HG02623 (cell line): ENCODE results near the gene NUF2.
"Not testable (repeated sequence)": the region's sequence is repeated elsewhere in the genome, so short reads cannot be mapped to it uniquely, and the experiment has no call there.

Experiments
- ATAC-seq: cut with Tn5 transposase; IDR thresholded peaks from one replicate; pipeline ENCODE4 v1.9.1; 2021; ENCODE audit warnings: moderate library complexity; ENCODE audit not compliant: unreplicated experiment

Gene NUF2

DNA sequence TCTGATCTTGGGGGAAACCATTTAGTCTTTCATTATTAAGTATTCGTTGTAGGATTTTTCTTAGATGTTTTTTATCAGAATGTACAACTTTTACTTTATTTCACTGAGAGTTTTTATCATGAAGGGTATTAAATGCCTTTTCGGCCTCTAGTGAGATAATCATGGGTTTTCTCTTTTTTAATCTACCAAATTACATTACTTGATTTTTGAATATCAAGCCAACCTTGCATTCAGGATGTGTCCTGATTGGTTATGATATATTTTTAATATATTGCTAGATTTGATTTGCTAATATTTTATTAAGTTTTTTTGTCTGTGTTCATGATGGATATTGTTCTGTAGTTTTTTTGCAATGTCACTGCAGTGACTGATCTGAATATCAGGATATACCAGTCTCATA is 9.4 kb downstream of the NUF2 start:
- ATAC-seq = no peak

DNA sequence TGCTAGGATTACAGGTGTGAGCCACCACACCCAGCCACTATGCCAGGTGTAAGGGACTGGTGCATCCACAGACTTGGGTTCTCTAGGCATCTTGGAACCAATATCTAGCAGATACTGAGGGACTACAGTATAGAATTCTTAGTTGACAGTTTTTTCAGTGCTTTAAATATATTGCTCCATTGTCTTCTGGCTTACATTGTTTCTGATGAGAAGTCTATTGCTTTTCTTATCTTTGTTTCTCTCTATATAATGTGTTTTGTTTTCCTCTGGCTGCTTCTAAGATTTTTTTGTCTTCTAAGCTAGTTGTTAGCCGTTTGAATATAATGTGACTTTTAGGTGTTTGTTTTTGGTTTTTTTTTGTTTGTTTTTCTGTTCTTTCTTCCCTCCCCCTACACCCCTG is 13.5 kb downstream of the NUF2 start:
- ATAC-seq = no peak

DNA sequence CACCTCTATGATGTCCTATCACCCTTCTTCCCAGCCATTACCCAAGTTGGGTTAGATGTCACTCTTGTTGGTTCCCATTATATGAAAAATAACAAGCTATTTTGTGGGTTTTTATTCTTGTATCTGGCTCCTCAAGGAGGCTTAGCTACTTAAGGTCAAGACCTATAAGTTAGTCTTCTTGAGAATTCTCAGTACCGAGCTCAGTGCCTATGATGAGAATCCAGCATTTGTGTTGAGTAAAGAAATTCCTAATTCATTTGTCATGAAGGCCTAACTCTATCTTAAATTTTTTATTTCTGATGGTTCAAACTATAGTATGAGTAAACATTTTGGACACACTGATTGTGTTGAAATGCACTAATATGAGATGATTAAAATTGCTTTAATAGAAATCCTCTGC is 15.9 kb downstream of the NUF2 start:
- ATAC-seq = no peak

DNA sequence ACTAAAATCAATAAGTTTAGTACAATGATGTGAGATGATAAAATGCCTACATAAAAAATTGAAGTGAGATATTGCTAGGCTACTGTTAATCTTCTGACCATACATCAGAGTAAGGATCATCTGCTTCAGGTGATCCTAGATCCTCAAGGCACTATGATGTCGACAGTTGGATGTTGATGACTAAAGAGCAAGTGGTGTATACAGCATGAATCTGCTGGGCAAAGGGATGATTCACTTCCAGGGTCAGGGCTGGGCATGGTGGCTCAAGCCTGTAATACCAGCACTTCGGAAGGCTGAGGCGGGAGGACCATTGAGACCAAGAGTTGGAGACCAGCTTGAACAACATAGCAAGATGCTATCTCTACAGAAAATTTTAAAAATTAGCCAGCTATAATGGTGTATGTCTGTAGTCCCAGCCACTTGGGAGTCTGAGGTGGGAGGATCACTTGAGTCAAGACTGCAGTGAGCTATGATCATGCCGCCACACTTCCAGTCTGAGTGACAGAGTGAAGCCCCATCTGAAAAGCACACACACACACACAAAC is 24.6 kb downstream of the NUF2 start:
- ATAC-seq = no peak

DNA sequence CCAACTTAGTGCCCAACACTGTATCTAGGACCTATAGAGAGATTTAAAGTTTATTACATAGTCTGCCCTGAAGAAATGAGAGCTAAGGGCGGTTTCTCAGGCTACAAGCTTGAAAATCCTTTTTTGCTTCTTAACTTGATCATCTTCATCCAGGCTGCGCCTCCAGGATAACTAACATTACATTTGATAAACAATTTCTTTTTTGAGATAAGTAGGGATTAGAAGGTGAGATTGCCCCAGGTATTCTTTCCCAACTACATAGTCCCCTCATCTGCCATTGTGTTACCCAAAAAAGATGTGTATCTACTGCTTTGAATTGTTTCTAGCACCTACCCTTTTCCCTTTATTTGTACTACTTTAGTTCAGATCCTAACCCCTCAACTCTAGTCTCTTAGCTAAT is 25.4 kb downstream of the NUF2 start:
- no peak for ATAC-seq

DNA sequence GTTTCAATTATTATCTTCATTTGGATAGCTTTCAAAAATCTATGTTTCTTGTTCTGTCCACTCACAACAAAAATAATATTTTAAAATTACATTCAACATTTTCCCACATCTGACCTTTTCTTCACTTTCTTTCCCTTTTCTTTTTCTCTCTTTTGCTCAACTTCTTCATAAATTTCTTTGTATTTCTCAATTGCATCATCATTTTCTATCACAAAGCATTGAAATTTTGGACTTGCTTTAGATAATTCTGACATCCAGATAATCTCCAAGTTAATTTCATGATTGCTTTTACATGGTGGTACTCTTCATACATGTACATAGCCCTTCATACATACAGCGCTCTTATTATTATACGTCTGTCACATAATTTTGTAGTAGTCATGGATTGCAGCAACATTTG is 30.2 kb downstream of the NUF2 start:
- no peak for ATAC-seq

DNA sequence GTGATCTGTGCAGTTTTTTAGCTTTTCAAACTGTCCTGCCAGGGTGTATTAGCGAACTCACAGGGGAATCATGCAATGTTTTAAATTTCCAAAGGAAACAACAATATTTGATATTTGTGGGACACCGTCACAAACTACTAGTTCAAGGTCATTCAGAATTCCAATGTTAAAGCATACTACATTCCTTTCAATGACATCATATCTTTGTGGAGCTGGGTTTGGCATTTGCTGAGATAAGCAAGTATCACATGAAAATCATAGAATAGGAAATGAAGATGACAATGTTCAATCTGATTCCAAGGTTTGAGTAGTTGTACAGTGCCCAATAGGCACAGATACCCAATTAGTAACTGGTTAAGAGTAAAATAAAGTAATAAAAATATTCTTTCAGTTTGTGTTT is 35.6 kb downstream of the NUF2 start:
- no peak for ATAC-seq

DNA sequence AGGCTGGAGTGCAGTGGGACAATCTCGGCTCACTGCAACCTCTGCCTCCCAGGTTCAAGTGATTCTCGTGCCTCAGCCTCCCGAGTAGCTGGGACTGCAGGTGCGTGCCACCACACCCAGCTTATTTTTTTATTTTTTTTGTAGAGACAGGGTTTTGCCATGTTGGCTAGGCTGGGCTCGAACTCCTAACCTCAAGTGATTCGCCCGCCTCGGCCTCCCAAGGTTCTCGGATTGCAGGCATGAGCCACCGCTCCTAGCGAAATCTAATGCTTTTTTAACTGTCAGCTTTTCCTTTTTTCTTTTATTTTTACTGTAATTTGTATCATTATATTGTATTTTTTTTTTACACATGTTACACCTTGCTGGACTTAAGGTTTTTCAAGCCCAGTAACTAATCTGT is 36.4 kb downstream of the NUF2 start:
- not testable (repeated sequence) for ATAC-seq

DNA sequence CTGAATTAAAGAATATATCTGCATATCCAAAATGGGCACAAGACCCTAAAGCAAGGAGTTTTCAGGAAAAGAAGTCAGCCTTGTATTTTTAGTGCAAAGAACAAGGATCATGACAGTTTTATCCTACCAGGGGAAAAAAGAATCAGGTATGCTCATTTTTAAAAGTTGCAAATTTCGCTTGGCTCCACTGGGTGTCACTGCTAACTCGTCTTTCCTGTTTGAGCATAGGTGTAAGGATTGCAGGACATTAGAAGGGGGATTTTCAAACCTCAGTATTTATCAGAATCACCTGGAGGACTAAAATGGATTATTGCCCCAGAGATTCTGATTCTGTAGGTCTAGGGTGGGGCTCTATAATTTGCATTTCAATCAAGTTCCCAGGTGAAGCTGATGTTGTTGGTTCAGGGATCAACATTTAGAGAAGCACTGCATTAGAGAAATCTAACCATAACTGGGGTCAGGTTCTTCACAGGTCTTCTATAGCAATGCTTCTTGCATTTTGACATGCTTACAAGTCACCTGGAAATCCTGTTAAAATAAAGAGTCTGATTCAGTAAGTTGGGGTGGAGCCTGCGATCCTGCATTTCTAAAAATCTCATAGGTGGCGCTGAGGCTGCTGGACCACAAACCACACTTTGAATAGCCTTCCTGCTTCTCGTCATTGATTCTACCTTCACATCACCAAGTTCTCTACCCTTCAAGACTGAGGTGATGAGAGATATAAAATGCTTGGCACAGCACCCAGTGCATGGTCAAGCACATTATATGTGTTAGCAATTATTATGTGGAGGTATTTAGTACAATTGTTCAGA is 39.6 kb downstream of the NUF2 start:
- ATAC-seq = no peak

DNA sequence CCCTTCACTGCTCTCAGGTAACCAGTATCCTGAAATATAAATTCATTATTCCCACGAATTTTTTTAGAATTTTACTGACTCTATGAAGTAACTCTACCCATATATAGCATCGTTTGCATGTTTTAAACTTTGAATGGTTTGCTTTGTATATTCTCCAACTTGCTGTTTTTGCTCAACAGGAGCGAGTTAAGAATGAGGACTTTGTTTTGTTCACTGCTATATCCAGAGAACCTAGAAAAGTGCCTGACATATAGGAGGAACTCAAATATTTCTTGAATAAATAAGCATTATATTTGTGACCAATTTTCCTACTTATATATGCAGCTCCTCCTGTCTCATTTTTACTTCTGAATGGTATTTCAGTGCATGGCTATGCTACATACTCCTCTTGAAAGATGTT is 43.4 kb downstream of the NUF2 start:
- no peak for ATAC-seq

DNA sequence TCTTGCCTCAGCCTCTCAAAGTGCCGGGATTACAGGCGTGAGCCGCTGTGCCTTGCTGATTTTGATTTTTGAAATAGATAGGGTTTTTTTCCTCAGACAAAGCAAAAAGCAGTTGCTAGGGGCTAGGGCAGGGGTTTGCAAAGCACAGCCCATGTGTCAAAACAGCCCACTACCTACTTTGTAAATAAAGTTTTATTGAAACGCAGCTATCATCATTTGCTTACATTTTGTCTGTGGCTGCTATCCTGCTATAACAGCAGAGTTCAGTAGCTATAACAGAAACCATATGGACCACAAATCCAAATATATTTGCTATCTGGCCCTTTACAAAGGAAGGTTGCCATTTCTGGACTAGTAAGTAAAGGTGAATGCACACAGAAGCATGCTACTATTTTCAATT is 44.8 kb downstream of the NUF2 start:
- no peak for ATAC-seq

DNA sequence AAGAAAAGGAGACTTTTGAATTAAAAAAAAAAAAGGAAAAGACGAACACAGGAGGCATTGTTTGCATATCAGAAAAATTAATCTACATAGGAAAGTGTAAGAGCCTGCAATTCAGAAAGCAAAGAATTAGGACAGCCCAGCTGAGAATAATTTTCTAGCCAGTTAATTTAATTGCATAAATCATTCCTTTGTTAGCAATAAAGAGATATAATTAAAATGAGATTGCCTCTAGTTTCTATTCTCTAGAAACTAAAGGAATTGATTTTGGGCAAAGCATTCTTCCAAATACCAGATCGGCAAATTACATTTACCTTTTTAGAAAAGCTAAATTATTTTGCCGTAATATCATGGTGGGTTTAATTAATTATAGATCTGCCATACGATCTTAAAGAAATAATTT is 46.0 kb downstream of the NUF2 start:
- ATAC-seq = no peak

DNA sequence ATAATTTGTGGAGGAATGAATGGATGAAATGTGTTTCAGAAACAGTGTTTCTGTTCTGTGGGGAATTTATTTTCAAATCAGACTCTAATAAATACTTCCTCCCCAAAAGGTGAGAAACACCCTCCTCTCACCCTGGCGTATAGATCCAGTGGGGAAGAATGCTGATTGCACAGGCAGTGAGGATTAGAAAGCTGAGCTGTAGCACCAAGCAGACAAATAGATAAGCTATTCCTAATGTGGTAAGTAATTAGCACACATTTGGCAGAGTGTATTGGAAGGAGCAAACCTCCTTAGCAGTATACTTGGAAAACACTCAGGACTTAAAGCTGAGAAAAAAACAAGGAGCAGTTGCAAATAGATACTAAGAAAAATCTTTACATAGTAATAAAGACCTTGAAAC is 50.8 kb downstream of the NUF2 start:
- ATAC-seq = no peak

DNA sequence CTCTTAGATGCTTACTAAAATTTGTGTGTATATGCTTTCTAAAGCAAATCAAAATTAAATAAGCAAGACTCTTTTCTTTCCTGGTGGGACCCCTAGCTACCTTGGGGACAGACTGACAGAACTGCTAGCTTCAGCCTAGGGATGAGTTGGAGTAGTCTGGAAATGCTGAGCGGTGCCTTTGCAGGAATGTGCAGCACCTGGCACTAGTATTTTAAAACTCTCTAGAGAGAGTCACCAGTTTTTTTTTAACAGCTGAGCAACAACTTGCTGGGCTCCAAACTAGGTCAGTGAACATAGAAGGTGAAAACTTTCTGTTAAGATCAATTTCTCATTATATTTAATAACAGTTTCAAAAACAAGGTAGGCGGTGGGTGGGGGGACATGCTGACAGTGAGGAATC is 56.8 kb downstream of the NUF2 start:
- ATAC-seq = no peak

DNA sequence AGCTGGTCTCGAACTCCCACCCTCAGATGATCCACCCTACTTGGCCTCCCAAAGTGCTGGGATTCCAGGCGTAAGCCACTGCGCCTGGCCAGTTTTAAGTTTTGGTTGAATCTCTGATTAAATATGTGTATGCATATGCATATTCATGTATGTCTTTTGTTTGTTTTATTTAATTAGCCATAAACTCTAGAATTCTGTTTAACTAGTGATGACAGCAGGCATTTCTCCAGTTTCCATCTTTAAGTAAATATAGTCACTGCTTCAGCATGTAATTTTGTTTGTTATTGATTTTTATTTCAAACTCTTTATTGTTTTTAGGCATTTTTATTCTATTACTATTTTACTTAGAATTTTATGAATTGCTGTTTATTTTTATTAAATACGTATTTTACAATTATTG is 58.0 kb downstream of the NUF2 start:
- ATAC-seq = no peak

DNA sequence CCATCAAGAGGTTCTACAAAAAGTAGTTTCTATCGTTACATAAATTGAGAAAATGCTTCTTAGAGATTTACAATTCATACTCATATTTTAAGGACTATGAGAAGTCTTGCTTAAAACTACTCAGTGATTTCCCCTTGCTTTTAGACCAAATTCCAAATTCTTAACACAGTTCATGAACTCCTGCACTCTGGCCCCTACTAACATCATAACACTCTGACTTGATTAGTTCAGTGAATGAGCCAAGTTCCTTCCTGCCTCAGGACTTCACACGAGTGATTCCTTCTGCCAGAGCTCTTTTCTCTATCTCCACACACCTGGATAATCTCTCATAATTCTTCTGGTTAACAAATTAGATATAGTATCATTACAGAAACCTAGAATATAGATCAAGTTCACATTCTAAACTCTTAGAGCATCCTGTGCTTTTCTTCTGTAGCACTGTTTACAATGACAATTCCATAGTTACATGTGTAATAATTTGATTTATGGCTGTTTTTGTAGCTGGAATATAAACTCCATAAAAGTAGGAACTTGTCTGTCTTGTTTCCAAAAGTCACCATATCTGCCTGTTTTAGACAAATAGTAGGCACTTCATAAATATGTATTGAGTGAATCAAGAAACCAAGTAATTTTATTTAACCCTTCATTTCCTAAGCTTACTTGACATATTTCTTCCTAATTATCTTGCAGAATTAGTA is 59.9 kb downstream of the NUF2 start:
- no peak for ATAC-seq

DNA sequence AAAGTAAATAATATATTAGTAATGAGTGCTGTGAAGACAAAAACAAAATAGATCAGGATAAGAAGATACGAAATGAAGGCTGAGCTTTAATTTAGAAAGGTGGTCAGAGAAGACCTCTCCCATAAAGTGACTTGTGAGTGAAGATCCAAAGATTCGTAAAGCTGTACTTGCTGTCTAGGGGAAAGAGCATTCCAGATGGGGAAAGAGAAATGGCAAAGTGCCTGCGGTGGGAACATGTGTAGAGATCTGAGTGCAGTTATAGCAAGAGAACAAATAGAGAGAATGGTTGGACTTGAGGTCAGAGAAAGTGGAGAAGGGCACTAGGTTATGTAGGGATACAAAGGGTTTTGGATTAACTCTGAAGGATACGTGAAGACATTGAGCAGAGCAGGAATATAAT is 60.6 kb downstream of the NUF2 start:
- ATAC-seq = no peak

DNA sequence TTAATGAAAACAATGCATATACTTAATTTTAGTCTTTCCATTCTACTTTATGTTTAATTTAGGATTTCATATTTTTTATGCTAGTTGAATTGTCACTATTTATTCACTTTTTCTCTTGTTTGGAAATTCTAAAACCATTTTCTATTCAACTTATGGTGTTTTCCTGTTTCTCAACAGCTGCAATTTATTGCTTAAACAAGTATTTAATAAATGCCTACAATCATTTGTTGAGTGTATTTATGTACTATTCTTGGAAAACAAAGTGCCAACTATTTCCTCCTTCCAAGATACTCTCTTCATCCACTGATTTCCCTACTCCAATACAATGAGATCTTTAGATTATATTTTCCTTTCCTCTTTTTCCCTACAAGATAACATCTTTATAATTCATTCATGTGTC is 65.4 kb downstream of the NUF2 start:
- no peak for ATAC-seq

DNA sequence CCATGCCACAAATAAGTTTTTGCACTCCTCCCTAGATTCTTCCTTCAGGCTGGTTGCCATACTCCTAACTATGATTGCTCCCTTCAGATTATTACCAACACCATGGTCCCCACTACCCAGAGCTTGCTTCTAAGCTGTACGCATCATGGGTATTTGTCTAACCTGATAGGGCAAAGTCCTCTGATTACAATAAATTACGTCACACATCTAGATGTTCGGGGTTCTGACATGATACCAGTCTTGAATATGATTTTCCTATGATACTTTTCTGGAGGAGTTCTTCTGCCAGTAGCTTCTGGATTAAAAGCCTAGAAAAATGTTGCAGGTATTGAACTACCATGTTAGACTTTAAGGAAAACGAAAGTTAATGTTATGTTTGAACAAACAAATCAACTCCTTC is 67.2 kb downstream of the NUF2 start:
- ATAC-seq = no peak

DNA sequence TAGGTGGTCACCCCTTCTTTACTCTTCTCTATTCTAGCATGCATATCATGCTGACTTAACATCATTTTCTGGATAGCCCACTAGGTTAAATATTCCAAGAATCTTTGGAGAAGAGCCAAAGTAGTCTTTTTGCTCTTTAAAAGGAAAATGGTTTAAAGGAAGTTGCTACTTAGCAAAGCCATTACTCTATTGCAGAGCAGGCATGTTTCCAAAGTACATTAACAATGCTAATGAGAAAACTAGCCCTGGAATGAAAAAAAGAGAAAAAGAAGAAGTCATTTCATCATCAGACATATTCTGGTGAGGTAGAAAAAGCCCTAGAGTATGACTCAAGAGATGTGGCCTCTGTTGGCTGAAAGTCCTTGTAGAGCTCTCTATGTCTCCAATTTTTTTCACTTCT is 74.0 kb downstream of the NUF2 start:
- no peak for ATAC-seq

DNA sequence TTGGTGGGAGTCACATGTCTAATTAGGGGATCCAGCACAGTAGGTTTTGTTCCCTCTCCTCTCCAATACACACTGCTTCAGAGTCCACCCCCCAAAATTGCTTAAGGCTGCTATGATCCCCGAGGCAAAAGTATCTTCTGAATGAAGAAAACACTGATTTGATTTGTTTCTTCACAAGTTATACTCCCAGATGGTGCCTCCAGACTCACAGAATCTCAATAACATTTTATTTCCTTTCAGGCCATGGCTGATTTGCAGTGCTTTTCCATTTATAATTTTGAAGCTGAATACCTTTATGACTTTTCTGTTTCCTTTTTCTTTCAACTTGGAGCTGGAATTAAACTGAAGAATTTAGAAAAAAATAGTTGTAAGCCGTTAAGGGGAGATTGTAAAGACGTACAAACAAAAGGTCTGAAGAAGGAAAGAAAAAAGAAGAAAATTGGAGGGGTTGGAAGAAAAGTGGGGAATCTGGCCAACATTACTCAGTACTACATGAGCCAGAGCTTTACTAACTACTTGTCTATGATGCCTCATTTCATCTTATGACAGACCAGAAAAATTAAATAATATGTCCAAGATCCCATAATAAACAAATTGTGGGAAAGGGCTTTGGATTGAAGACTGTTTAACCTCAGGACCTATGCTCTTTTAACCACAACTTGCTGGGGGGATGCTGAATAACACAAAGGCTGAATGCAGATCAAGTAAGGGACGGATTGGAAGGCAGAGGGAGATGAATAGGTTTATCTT is 75.9 kb downstream of the NUF2 start:
- no peak for ATAC-seq

DNA sequence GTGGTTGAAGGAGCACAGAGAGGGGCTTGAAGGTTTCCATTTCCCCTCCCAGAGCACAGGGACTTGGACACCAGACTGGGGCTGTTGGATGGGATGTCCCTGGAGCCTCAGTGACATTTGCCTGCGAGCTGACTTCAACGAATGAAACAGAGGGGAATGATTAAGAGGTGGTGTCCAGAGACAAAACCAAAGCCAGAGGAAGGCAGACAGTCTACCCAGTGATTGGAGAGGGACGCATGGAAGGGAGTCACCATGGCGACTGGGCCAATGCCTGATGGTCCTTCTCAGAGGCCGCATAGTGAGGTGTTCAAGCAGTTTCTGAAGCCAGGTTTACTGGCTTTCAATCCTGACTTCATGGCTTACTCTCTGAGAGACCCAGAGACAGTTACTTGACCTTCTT is 77.2 kb downstream of the NUF2 start:
- ATAC-seq = no peak
